DMS 273 (cell line): Measurements from ENCODE around the gene PRKAG2.

ENCODE experiments used
- DNase-seq: peaks from one replicate; lab custom pipeline; 2025; ENCODE audit not compliant: unreplicated experiment; lab: John Stamatoyannopoulos, UW

PRKAG2 gene

GRCh38 chr7:151866761-151867655 is 9.9 kb downstream of the PRKAG2 start:
- DNase-seq, result no peak

GRCh38 chr7:151866028-151866427 is 10.9 kb downstream of the PRKAG2 start:
- no peak for DNase-seq

DNA sequence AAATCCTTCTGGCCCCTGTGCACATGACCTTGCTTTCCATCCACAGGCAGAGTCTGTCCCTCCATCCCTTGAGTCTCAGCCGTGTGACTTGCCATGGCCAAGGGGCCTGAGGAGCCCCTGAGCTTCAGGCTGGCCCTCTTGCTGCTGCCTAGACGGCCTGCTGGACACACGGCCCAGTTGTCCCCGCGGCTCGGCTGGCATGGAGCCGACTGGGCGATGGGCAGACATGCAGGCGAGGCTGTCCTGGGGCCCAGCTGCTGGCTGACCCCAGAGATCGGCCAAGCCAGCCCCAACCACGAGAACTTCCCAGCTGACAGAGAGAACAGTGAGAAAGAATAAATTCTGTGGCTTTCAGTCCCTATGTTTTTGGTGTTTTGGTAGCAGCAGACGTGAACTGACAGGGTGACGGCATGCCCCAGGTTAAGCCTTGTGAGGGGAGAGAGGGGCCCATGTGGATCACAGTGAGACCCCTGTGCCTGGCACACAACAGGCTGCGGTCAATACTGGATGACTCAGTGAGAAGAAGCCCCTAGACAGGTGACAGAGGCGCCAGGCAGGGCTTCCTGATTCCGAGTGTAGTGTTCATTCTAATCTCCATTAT is 11.7 kb downstream of the PRKAG2 start:
- no peak for DNase-seq

- no peak for DNase-seq
These were observed 12.4 kb downstream of the PRKAG2 start for GRCh38 chr7:151864561-151864960.

GRCh38 chr7:151864081-151864480 is 12.8 kb downstream of the PRKAG2 start:
- peak; percentile 30 for DNase-seq

GRCh38 chr7:151863386-151864079 is 13.4 kb downstream of the PRKAG2 start:
- peak; percentile 26 for DNase-seq

GRCh38 chr7:151862606-151863381 is 14.1 kb downstream of the PRKAG2 start:
- no peak for DNase-seq

GRCh38 chr7:151861881-151862280 is 15.0 kb downstream of the PRKAG2 start:
- no peak for DNase-seq

DNA sequence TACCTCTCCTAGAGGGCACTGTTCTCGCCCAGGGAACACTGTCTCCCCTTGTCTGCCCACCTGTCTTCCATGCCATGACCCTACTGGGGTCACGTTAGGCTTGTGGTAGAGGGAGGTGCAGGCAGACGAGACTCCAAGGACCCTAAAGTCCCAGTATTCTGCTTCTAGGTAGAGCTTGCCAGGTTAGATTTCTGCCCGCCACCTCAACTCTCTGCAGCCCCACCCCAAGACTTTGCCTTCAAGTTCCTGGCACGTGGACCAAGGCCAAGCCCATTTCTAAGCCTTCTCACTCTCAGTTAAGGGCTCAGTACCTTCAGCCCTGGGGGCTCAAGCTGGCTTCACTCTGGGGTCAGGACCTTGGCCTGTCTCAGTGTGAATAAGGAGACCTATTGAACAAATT is 16.1 kb downstream of the PRKAG2 start:
- no peak for DNase-seq

DNA sequence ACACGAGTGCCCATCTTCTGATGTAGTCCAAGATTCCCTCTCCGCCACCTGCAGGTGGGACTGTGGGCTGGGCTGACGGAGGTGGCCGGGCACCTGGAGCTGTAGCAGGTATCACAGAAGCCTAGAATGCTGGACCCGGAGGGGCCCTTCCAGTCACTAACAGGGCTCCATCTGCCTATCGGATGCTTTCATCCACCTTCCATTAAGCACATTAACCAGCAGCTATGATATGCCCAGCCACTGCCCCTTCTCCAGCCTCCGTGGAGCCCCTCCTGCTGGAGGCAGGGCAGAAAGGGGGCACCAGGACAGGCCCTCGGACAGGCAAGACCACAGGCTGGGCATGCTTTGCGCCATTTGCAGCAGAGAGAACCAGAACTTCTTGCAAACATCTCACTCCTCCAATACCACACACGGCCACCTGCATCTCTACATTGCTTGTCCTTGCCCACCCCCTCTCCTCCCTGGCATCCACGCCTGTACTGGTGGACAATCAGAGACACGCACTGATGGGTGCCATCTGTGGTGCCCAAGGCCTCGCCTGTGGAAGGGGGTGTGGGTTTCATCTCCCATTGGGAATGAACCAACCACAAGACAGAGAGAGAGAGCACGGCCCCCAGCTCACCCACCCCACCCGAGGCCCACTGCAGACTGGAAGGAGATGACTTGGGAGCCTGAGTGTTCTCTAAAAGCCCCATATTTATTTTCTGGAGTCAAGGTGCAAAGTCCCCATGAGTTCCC is 16.8 kb downstream of the PRKAG2 start:
- DNase-seq, result no peak

DNA sequence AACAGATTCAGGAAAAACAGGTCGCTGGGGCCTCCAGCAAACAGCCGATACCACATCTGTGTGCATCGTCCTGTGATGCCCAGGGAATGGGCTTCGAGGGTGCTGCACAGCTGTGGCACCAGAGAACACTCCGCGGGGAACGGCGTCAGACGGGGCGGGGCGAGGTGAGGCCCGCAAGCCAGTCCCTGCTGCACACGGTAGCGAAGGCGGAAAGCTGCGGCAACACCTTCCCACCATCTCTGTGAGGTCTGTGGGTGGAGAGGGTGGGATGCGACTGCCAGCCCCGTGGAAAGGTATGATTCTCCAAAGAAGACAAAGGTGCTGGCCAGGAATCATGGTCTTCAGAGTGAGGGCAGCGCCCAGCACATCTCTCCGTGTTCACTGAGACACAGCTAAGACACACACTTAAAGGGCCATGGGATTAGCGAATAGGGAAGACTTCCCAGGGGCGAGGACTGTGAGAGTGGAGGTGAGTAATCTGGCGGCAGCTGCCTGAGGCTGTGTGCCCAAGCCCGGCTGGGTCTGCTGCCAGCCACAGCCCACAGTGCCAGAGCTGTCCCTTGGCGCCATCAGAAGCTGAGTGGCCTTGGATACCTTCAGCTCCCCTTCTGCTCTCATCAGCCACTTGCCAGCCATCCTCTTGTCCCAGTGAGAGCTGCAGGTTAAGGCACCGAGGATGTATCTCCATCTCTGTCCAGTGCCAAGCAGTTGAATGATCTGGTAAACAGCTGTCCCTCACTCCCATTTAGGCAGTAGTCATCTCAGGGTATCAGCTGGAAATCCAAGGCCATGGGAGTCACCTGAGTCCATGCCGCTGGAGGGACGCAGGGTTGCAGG is 17.6 kb downstream of the PRKAG2 start:
- no peak for DNase-seq

DNA sequence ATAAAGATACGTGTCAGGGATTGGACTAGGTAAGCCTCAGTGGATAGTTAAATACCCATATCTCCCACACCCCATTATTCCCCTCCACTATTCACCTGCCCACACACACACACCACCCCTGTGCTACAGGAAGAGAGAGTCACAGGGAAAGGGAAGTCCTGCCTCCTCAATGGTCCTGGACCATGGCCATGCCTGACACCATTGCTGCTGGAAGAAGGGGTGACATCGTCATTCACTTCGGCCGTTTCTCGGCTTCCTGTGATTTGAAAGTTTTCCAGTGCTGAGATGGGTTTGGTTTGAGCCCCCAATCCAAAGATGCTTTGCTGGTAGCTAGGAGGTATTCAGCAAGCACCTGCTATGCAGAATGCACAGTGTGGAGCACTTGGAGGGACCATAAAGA is 18.5 kb downstream of the PRKAG2 start:
- DNase-seq, result no peak

DNA sequence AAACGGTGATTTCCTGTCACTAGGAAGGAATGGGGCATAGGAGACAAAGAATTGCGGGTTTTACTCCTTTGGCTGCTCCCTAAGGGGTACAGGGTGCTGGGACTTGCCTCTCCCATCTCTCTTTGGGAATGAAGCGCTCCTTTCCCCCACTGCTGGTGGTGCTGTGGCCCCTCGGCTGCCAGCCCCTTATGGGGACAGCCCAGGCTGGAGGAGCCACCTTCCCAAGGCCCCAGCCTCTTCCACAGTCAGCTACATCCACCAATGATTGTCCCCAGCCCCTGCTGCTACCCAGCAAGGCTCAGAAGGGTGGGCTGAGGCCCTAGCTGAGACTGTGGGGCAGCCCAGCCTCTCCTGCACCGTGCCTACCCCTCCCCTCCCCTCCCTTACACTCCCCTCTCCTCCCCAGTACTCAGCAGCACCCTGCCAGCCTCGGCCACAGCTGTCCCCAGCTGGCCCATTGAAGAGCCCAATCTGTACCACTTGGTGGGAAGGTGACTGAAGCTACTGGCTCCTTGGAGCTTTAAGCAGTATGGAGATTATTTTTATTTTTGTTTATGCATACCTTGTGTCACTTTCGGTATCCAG is 19.0 kb downstream of the PRKAG2 start:
- DNase-seq, result no peak

DNA sequence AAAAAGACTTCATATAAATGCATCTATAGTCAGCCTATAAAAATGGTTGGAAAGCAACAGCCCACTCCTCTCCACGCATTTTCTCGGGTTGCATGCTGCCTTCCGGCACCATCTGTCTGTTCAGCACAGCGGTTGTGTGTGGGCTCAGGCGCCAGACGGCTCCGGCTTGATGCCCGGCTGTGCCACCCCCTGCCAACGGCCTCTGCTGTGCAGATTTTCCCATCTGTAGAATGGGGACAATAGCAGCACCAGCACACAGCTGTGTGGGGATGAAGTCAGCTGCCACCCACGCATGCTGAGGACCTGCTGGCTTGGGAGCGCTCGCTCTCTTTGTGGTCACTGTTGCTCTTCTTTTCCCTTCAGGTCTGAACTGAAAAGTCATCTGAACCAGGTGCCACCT is 19.5 kb downstream of the PRKAG2 start:
- peak; percentile 73 for DNase-seq

GRCh38 chr7:151856516-151856915 is 20.4 kb downstream of the PRKAG2 start:
- DNase-seq, result no peak

- no peak for DNase-seq
These were observed 20.8 kb downstream of the PRKAG2 start for GRCh38 chr7:151856098-151856497.

- no peak for DNase-seq
These were observed 22.2 kb downstream of the PRKAG2 start for GRCh38 chr7:151854720-151855071.

DNA sequence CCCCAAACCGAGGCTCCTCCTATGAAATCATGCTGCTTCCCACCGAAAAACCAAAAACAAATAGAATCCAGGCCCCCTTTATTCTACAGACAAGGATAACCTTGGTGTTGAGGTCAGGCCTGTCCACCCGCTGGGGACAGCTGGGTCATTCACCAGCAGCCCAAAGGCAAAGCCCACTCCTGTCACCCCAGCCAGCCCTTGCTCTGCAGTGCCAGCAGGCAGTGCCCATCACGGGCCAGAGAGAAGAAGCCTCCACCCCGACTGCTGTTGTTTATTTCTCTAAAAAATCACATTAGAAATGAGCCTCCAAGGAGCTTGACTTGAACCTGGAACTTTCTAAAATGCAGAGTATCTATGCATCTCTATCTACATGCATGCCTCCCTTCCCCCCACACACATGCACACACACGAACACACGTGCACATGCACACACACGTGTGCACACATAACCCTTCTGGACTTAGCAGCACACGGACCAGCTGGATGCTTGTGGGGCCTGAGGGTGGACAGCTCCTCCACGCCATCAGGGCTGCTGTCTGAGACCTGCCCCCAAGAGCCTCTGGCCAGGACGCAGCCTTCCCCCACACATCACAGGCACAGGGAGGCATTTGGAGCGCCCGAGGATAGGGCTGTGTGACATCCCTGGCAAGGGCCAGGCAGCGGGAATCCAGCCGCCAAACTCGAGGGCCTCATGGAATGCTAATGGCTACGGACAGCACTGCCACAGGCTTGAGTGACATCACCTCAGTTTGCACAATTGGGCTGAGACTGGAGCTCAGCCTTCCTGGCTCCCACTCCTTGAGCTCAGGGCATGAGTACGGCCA is 22.8 kb downstream of the PRKAG2 start:
- peak; percentile 40 for DNase-seq
